ENCODE results near the gene GNPDA2. TPM values are rescaled to one million over a fixed set of nuclear protein-coding genes. Genes with fewer than 3 reads are reported as not detected.

GNPDA2 gene
- total and polyA plus RNA-seq, 2 experiments from 2014 or later, result 31.8 to 38.0 TPM

- in situ Hi-C loops (cut with MboI), result no loop called here
- no peaks in the 10 kb centered on the region for H3K9me3 ChIP-seq (ENCODE audit: low read depth)
- peak overlapping the region; percentile 99 for H3K4me2 ChIP-seq (ENCODE audit: unreplicated experiment)
- H3K9ac ChIP-seq, result peak overlapping the region; percentile 93
- H3K27ac ChIP-seq, result peak overlapping the region; percentile 79
- WGBS, 2 experiments (ENCODE audit: low coverage in 1 of 2, low lambda C conversion rate in 2 of 2, missing lambda C conversion rate in 2 of 2), result 0 to 1% methylated on average over 3 of the region's 3 CpGs
- H3K36me3 ChIP-seq (ENCODE audit: low read depth), result peaks cover 20% of the 10 kb centered on the region
- H3K79me2 ChIP-seq (ENCODE audit: insufficient read depth), result peaks cover 49% of the 10 kb centered on the region
- peak overlapping the region; percentile 100 for H2AFZ ChIP-seq
- no peaks in the 10 kb centered on the region for H3K27me3 ChIP-seq (replicated peaks; ENCODE audit: insufficient read depth)
- DNase-seq, result no peak
- H3F3A ChIP-seq (ENCODE audit: insufficient read depth), result no peaks in the 10 kb centered on the region
- peaks cover 21% of the 10 kb centered on the region for H3K4me1 ChIP-seq (ENCODE audit: insufficient read depth)
- no peaks in the 10 kb centered on the region for H3K9me2 ChIP-seq (ENCODE audit: insufficient read depth)
- no peak for TF ChIP-seq EZH2 (IDR thresholded peaks at IDR 0.05; ENCODE audit: insufficient read depth, poor library complexity, severe bottlenecking)
- no peak for TF ChIP-seq EZH2phosphoT487 (IDR thresholded peaks at IDR 0.05; ENCODE audit: insufficient read depth, low read depth)
- H4K20me1 ChIP-seq (ENCODE audit: insufficient read depth), result no peaks in the 10 kb centered on the region
- H3K4me3 ChIP-seq, result peak overlapping the region; percentile 97
Observed at GRCh38 chr4:44679060-44679459, 47.3 kb downstream of the GNPDA2 start.

DNA sequence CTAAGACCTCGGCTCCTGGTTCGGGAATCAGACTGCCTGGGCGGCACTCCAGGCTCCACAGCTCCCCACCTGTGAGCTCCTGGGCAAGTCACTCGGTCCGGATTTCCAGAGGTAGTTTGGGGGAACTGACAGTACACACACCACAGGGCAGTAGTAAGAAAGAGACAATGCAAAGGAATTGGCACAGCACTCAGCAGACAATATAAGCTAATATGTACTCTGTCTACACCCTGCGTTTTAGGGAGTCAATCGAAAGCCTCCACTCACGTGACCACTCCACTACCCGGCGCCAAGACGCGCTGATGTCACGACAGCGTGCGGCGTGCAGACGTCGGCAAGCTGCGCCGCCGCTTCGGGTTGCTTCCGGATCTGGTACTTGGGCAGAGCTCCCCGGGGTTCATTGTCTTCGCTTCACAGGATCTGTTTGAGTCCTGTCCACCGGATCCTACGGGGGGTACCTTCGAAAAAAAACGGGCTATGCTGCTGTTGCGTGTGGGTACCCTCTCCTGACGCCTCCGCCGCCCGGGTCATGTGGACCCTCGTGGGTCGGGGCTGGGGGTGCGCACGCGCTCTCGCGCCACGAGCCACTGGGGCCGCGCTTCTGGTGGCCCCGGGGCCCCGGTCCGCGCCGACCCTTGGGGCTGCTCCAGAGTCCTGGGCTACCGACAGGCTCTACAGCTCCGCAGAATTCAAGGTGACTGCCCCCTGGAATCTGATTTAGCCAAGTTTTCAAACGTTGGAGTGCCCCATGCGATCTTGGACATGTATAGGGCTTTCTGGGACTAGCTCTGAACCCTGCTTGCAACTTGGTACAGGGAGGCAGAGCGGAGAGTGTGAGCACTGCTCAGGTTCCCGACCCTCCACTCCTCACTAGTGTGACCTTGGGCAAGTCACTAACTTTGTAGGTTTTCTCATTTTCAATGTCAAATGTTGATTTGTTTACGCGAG is 48.0 kb downstream of the GNPDA2 start, which contains the start of gene GUF1:
GUF1 (plus strand) TSS at position 327 of the 948 bp plus-strand sequence; CDS start at position 530, 203 bp downstream.
- Histone ChIP-seq H3K9ac (peak within 1 kb of the TSS; percentile 93), H3K79me2 (ENCODE audit: insufficient read depth) (peaks cover 49% of the 10 kb centered on the region), H2AFZ (peak within 1 kb of the TSS; percentile 100), H3K36me3 (ENCODE audit: low read depth) (peaks cover 14% of the 10 kb centered on the region; the same call in 1 of the 2 replicates), H4K20me1 (ENCODE audit: insufficient read depth) (no peaks in the 10 kb centered on the region), H3F3A (ENCODE audit: insufficient read depth) (no peaks in the 10 kb centered on the region), H3K4me3 (peak within 1 kb of the TSS; percentile 97), H3K27ac (peak within 1 kb of the TSS; percentile 79), H3K9me2 (ENCODE audit: insufficient read depth) (no peaks in the 10 kb centered on the region), H3K4me2 (ENCODE audit: unreplicated experiment) (peak within 1 kb of the TSS; percentile 99), H3K27me3 (replicated peaks; ENCODE audit: insufficient read depth) (no peaks in the 10 kb centered on the region), H3K9me3 (ENCODE audit: low read depth) (no peaks in the 10 kb centered on the region), H3K4me1 (ENCODE audit: insufficient read depth) (peaks cover 21% of the 10 kb centered on the region)
- WGBS, 2 experiments (ENCODE audit: low coverage in 1 of 2, low lambda C conversion rate in 2 of 2, missing lambda C conversion rate in 2 of 2), result 1% methylated on average over 56 to 57 of the region's 57 CpGs
- TF ChIP-seq EZH2phosphoT487 (IDR thresholded peaks at IDR 0.05; ENCODE audit: insufficient read depth, low read depth) (no peak), EZH2 (IDR thresholded peaks at IDR 0.05; ENCODE audit: insufficient read depth, poor library complexity, severe bottlenecking) (no peak)
- in situ Hi-C loops (cut with MboI), result no loop called here
- DNase-seq, result peak; percentile 97

- Histone ChIP-seq H3K4me3 (no peak overlapping the region), H3K79me2 (ENCODE audit: insufficient read depth) (peaks cover 28% of the 10 kb centered on the region), H3K27ac (no peak overlapping the region), H3K36me3 (ENCODE audit: low read depth) (no peaks in the 10 kb centered on the region), H3K27me3 (replicated peaks; ENCODE audit: insufficient read depth) (no peaks in the 10 kb centered on the region), H3K4me1 (ENCODE audit: insufficient read depth) (peaks cover 18% of the 10 kb centered on the region), H4K20me1 (ENCODE audit: insufficient read depth) (no peaks in the 10 kb centered on the region), H3K9ac (no peak overlapping the region), H3K9me3 (ENCODE audit: low read depth) (no peaks in the 10 kb centered on the region), H2AFZ (no peak overlapping the region), H3K9me2 (ENCODE audit: insufficient read depth) (no peaks in the 10 kb centered on the region), H3F3A (ENCODE audit: insufficient read depth) (no peaks in the 10 kb centered on the region), H3K4me2 (ENCODE audit: unreplicated experiment) (no peak overlapping the region)
- no peak for DNase-seq
- WGBS, 2 experiments (ENCODE audit: low coverage in 1 of 2, low lambda C conversion rate in 2 of 2, missing lambda C conversion rate in 2 of 2), result 44 to 52% methylated on average over 5 of the region's 5 CpGs
- in situ Hi-C loops (cut with MboI), result no loop called here
- TF ChIP-seq EZH2phosphoT487 (IDR thresholded peaks at IDR 0.05; ENCODE audit: insufficient read depth, low read depth) (no peak), EZH2 (IDR thresholded peaks at IDR 0.05; ENCODE audit: insufficient read depth, poor library complexity, severe bottlenecking) (no peak)
Observed at GRCh38 chr4:44675366-44675765, 51.0 kb downstream of the GNPDA2 start.

DNA sequence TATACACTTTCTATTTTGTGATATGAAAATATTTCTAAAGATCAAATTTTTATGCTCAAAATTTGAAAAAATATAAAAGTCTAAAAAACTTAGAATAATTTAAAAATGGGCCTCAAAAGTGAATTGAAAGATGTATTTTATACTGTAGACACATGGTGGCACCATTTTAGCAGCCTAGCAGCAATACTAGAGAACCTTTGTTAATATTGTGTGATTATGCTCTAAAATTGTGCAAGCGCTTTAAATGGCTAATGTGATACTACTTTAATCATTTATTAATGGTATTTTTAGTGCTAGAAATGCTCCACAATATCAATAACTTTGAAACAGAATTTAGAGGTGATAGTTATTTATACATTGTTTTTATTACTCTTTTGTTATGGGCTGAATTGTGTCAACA is 51.9 kb downstream of the GNPDA2 start:
- TF ChIP-seq EZH2 (IDR thresholded peaks at IDR 0.05; ENCODE audit: insufficient read depth, poor library complexity, severe bottlenecking) (no peak), EZH2phosphoT487 (IDR thresholded peaks at IDR 0.05; ENCODE audit: insufficient read depth, low read depth) (no peak)
- Histone ChIP-seq H3K4me1 (ENCODE audit: insufficient read depth) (peaks cover 9% of the 10 kb centered on the region), H3K9me3 (ENCODE audit: low read depth) (no peaks in the 10 kb centered on the region)

More for the DNA sequence above, 51.9 kb downstream of the GNPDA2 start:
- Histone ChIP-seq H2AFZ (no peak overlapping the region), H3K36me3 (ENCODE audit: low read depth) (no peaks in the 10 kb centered on the region), H3K9ac (no peak overlapping the region), H3K9me2 (ENCODE audit: insufficient read depth) (no peaks in the 10 kb centered on the region), H3K4me3 (no peak overlapping the region), H3K4me2 (ENCODE audit: unreplicated experiment) (no peak overlapping the region), H3K27me3 (replicated peaks; ENCODE audit: insufficient read depth) (no peaks in the 10 kb centered on the region), H3F3A (ENCODE audit: insufficient read depth) (no peaks in the 10 kb centered on the region), H3K27ac (no peak overlapping the region), H3K79me2 (ENCODE audit: insufficient read depth) (peaks cover 19% of the 10 kb centered on the region), H4K20me1 (ENCODE audit: insufficient read depth) (no peaks in the 10 kb centered on the region)
- in situ Hi-C loops (cut with MboI), result no loop called here
- WGBS, 2 experiments (ENCODE audit: low coverage in 1 of 2, low lambda C conversion rate in 2 of 2, missing lambda C conversion rate in 2 of 2), result 81 to 83% methylated on average over 1 of the region's 1 CpG
- DNase-seq, result peak; percentile 16
